ENCODE measurements around the gene NCKAP5. TPM values are rescaled to one million over a fixed set of nuclear protein-coding genes. Genes with fewer than 3 reads are reported as not detected.

The NCKAP5 gene
- total and polyA plus RNA-seq, 2 of the 13 experiments (the other 11 are each of a cell fraction or from before 2014, with no cell fraction given) = 0.01 TPM; not detected in 1

GRCh38 chr2:133194777-133195335, 373.4 kb downstream of the NCKAP5 start:
- Histone ChIP-seq H3K36me3 (replicated peaks in 1 of 2; ENCODE audit: control insufficient read depth in 1 of 2, insufficient read depth in 2 of 2, low read length in 2 of 2) (no peaks in the 10 kb centered on the region), H4K20me1 (ENCODE audit: insufficient read depth, low read length) (no peaks in the 10 kb centered on the region), H3K9me3 (ENCODE audit: low read length) (peaks cover 37% of the 10 kb centered on the region), H3K79me2 (ENCODE audit: insufficient read depth, low read length) (no peaks in the 10 kb centered on the region), H3K4me2 (ENCODE audit: low read depth, low read length) (no peak overlapping the region), H3K4me1 (ENCODE audit: insufficient read depth, low read length) (no peaks in the 10 kb centered on the region), H3K27ac (ENCODE audit: extremely low read length, insufficient read depth, low read length) (no peak overlapping the region), H2AFZ (ENCODE audit: low read length) (no peak overlapping the region), H3K27me3 (ENCODE audit: control insufficient read depth in 1 of 2, insufficient read depth in 2 of 2, low read length in 2 of 2) (no peaks in the 10 kb centered on the region), H3K9ac (ENCODE audit: insufficient read depth, low read depth, low read length) (no peak overlapping the region), H3K4me3 (replicated peaks in 1 of 3; ENCODE audit: insufficient read depth in 1 of 3, low read depth in 2 of 3, low read length in 3 of 3) (no peak overlapping the region)
- intact Hi-C loops (cut with micrococcal nuclease; ENCODE audit: unreplicated experiment) = no loop called here
- FAIRE-seq (no peak), DNase-seq (ENCODE audit: low spot score) (no peak), ATAC-seq (no peak)
- ChIA-PET POLR2A (no interaction called here), CTCF (ENCODE audit: low intra/inter-chr PET ratio, low total read pairs) (no interaction called here)
- no TSS peak for BruUV-seq (replicated peaks)
- 2% methylated on average over 5 of the region's 5 CpGs for WGBS (ENCODE audit: low lambda C conversion rate)
- TF ChIP-seq ZBTB26 (CRISPR knock-in tag; IDR thresholded peaks at IDR 0.05; ENCODE audit: borderline replicate concordance) (no peak), SUZ12 (IDR thresholded peaks at IDR 0.05; ENCODE audit: low read depth, low read length) (no peak), KDM3A (CRISPR knock-in tag; IDR thresholded peaks at IDR 0.05; ENCODE audit: low read depth) (no peak), STAT5B (CRISPR knock-in tag; IDR thresholded peaks at IDR 0.05) (no peak), ZNF777 (CRISPR knock-in tag; IDR thresholded peaks at IDR 0.05) (no peak), USF2 (IDR thresholded peaks at IDR 0.05; ENCODE audit: low read depth, low read length) (no peak), USF2 (CRISPR knock-in tag; IDR thresholded peaks at IDR 0.05; ENCODE audit: borderline replicate concordance) (no peak), POLR2AphosphoS2 (IDR thresholded peaks at IDR 0.05; ENCODE audit: low read depth, low read length) (no peak), ZNF75D (CRISPR knock-in tag; IDR thresholded peaks at IDR 0.05; ENCODE audit: borderline replicate concordance) (no peak), PBX3 (CRISPR knock-in tag; IDR thresholded peaks at IDR 0.05; ENCODE audit: borderline replicate concordance) (no peak), ZNF552 (CRISPR knock-in tag; IDR thresholded peaks at IDR 0.05; ENCODE audit: borderline replicate concordance) (no peak), IKZF4 (CRISPR knock-in tag; IDR thresholded peaks at IDR 0.05; ENCODE audit: borderline replicate concordance, low read depth, not compliant biosample characterization) (no peak), CEBPB (IDR thresholded peaks at IDR 0.05; ENCODE audit: borderline replicate concordance, low read depth, low read length) (no peak)
- in situ Hi-C loops (cut with HindIII; ENCODE audit: extremely low pct_ligation_motif_present, low pct_unique_long_range_greater_than_20kb) = no loop called here

Data from HepG2 (cell line).